ENCODE results near the gene PPFIA2.
"Not testable (repeated sequence)": the region's sequence is repeated elsewhere in the genome, so short reads cannot be mapped to it uniquely, and the experiment has no call there.

Gene PPFIA2

GRCh38 chr12:81679614-81680013 is 79.5 kb downstream of the PPFIA2 start:
- H3K27me3 ChIP-seq (replicated peaks; ENCODE audit: control insufficient read depth, insufficient read depth, low read length, poor library complexity, severe bottlenecking) = no peaks in the 10 kb centered on the region
- DNase-seq = no peak
- no peak overlapping the region for H3K4me3 ChIP-seq (ENCODE audit: insufficient read depth, low read depth, low read length, poor library complexity, severe bottlenecking)
- H3K4me1 ChIP-seq (ENCODE audit: control insufficient read depth, insufficient read depth, low read length, poor library complexity, severe bottlenecking) = no peaks in the 10 kb centered on the region
- H3K27ac ChIP-seq (ENCODE audit: insufficient read depth, low read length, poor library complexity, severe bottlenecking) = no peak overlapping the region
- no peaks in the 10 kb centered on the region for H3K9me3 ChIP-seq (ENCODE audit: control insufficient read depth, low read length)
- no peaks in the 10 kb centered on the region for H3K36me3 ChIP-seq (ENCODE audit: control insufficient read depth, insufficient read depth, low read length)

DNA sequence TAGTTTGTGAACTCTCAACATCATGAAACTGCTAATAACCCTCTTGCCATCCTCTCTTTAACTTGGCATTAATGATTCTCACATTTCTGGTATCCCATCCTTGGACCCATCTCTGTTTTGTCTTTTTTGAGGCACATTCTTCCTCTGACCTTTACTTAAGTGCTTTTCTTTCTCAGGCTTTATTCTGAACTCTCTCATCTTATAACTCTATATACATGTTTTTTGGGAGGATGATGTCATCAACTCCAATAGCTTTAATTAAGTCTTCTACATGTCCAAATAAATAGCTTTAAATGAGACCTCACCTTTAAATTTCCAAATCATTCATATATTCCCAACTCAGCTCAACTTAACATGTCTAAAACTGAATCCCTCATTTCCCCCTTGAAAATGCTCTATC is 88.4 kb downstream of the PPFIA2 start:
- DNase-seq = no peak
- H3K9me3 ChIP-seq (ENCODE audit: control insufficient read depth, low read length) = no peaks in the 10 kb centered on the region
- no peak overlapping the region for H3K27ac ChIP-seq (ENCODE audit: insufficient read depth, low read length, poor library complexity, severe bottlenecking)

GRCh38 chr12:81668475-81668874 is 90.7 kb downstream of the PPFIA2 start:
- Histone ChIP-seq H3K4me1 (ENCODE audit: control insufficient read depth, insufficient read depth, low read length, poor library complexity, severe bottlenecking) (no peaks in the 10 kb centered on the region), H3K27me3 (replicated peaks; ENCODE audit: control insufficient read depth, insufficient read depth, low read length, poor library complexity, severe bottlenecking) (no peaks in the 10 kb centered on the region), H3K36me3 (ENCODE audit: control insufficient read depth, insufficient read depth, low read length) (no peaks in the 10 kb centered on the region), H3K9me3 (ENCODE audit: control insufficient read depth, low read length) (no peaks in the 10 kb centered on the region), H3K27ac (ENCODE audit: insufficient read depth, low read length, poor library complexity, severe bottlenecking) (no peak overlapping the region), H3K4me3 (ENCODE audit: insufficient read depth, low read depth, low read length, poor library complexity, severe bottlenecking) (no peak overlapping the region)
- DNase-seq = no peak

More for the DNA sequence above, 88.4 kb downstream of the PPFIA2 start:
- Histone ChIP-seq H3K36me3 (ENCODE audit: control insufficient read depth, insufficient read depth, low read length) (no peaks in the 10 kb centered on the region), H3K4me3 (ENCODE audit: insufficient read depth, low read depth, low read length, poor library complexity, severe bottlenecking) (no peak overlapping the region), H3K27me3 (replicated peaks; ENCODE audit: control insufficient read depth, insufficient read depth, low read length, poor library complexity, severe bottlenecking) (no peaks in the 10 kb centered on the region), H3K4me1 (ENCODE audit: control insufficient read depth, insufficient read depth, low read length, poor library complexity, severe bottlenecking) (no peaks in the 10 kb centered on the region)

DNA sequence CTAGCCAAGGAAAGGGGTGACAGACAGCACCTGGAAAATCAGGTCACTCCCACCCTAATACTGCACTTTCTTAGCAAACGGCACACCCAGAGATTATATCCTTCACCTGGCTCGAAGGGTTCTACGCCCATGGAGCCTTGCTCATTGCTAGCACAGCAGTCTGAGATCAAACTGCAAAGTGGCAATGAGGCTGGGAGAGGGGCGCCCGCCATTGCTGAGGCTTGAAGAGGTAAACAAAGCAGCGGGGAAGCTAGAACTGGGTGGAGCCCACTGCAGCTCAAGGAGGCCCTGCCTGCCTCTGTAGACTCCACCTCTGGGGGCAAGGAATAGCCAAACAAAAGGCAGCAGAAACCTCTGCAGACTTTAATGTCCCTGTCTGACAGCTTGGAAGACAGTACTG is 99.8 kb downstream of the PPFIA2 start:
- H3K27ac ChIP-seq (ENCODE audit: insufficient read depth, low read length, poor library complexity, severe bottlenecking); H3K36me3 ChIP-seq (ENCODE audit: control insufficient read depth, insufficient read depth, low read length); H3K27me3 ChIP-seq (replicated peaks; ENCODE audit: control insufficient read depth, insufficient read depth, low read length, poor library complexity, severe bottlenecking); H3K4me3 ChIP-seq (ENCODE audit: insufficient read depth, low read depth, low read length, poor library complexity, severe bottlenecking); H3K4me1 ChIP-seq (ENCODE audit: control insufficient read depth, insufficient read depth, low read length, poor library complexity, severe bottlenecking); DNase-seq; H3K9me3 ChIP-seq (ENCODE audit: control insufficient read depth, low read length): not testable (repeated sequence)

- DNase-seq = no peak
- Histone ChIP-seq H3K9me3 (ENCODE audit: control insufficient read depth, low read length) (no peaks in the 10 kb centered on the region), H3K27me3 (replicated peaks; ENCODE audit: control insufficient read depth, insufficient read depth, low read length, poor library complexity, severe bottlenecking) (no peaks in the 10 kb centered on the region), H3K4me1 (ENCODE audit: control insufficient read depth, insufficient read depth, low read length, poor library complexity, severe bottlenecking) (no peaks in the 10 kb centered on the region), H3K4me3 (ENCODE audit: insufficient read depth, low read depth, low read length, poor library complexity, severe bottlenecking) (no peak overlapping the region), H3K36me3 (ENCODE audit: control insufficient read depth, insufficient read depth, low read length) (no peaks in the 10 kb centered on the region), H3K27ac (ENCODE audit: insufficient read depth, low read length, poor library complexity, severe bottlenecking) (no peak overlapping the region)
Measured at GRCh38 chr12:81644503-81644902, 114.6 kb downstream of the PPFIA2 start.

DNA sequence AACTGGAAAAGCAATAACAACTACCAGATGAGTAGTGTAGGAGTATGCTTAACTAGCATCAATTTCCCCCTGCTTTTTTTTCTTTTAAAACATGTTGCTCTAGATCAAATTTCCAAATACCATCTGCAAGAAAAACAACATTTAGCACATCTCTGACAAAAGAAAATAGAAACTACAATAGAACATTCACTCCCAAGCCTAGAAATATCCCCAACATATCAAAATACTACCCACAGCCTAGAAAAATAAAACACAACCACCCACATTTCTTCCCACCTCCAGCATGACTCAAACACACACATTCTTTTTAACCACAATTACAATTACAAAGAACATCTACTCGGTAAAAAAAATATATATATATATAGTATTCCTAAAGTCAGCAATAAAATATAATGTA is 120.0 kb downstream of the PPFIA2 start:
- no peaks in the 10 kb centered on the region for H3K9me3 ChIP-seq (ENCODE audit: control insufficient read depth, low read length)
- H3K36me3 ChIP-seq (ENCODE audit: control insufficient read depth, insufficient read depth, low read length) = no peaks in the 10 kb centered on the region
- H3K4me3 ChIP-seq (ENCODE audit: insufficient read depth, low read depth, low read length, poor library complexity, severe bottlenecking) = no peak overlapping the region
- no peaks in the 10 kb centered on the region for H3K4me1 ChIP-seq (ENCODE audit: control insufficient read depth, insufficient read depth, low read length, poor library complexity, severe bottlenecking)
- H3K27me3 ChIP-seq (replicated peaks; ENCODE audit: control insufficient read depth, insufficient read depth, low read length, poor library complexity, severe bottlenecking) = no peaks in the 10 kb centered on the region
- H3K27ac ChIP-seq (ENCODE audit: insufficient read depth, low read length, poor library complexity, severe bottlenecking) = no peak overlapping the region
- no peak for DNase-seq

- no peak for DNase-seq
- Histone ChIP-seq H3K9me3 (ENCODE audit: control insufficient read depth, low read length) (no peaks in the 10 kb centered on the region), H3K27ac (ENCODE audit: insufficient read depth, low read length, poor library complexity, severe bottlenecking) (no peak overlapping the region), H3K27me3 (replicated peaks; ENCODE audit: control insufficient read depth, insufficient read depth, low read length, poor library complexity, severe bottlenecking) (no peaks in the 10 kb centered on the region), H3K36me3 (ENCODE audit: control insufficient read depth, insufficient read depth, low read length) (no peaks in the 10 kb centered on the region), H3K4me3 (ENCODE audit: insufficient read depth, low read depth, low read length, poor library complexity, severe bottlenecking) (no peak overlapping the region), H3K4me1 (ENCODE audit: control insufficient read depth, insufficient read depth, low read length, poor library complexity, severe bottlenecking) (no peaks in the 10 kb centered on the region)
Measured at GRCh38 chr12:81633127-81633526, 126.0 kb downstream of the PPFIA2 start.

- DNase-seq = no peak
- no peak overlapping the region for H3K4me3 ChIP-seq (ENCODE audit: insufficient read depth, low read depth, low read length, poor library complexity, severe bottlenecking)
- no peaks in the 10 kb centered on the region for H3K27me3 ChIP-seq (replicated peaks; ENCODE audit: control insufficient read depth, insufficient read depth, low read length, poor library complexity, severe bottlenecking)
- no peak overlapping the region for H3K27ac ChIP-seq (ENCODE audit: insufficient read depth, low read length, poor library complexity, severe bottlenecking)
- H3K9me3 ChIP-seq (ENCODE audit: control insufficient read depth, low read length) = no peaks in the 10 kb centered on the region
- H3K36me3 ChIP-seq (ENCODE audit: control insufficient read depth, insufficient read depth, low read length) = no peaks in the 10 kb centered on the region
- no peaks in the 10 kb centered on the region for H3K4me1 ChIP-seq (ENCODE audit: control insufficient read depth, insufficient read depth, low read length, poor library complexity, severe bottlenecking)
Measured at GRCh38 chr12:81627336-81628189, 131.6 kb downstream of the PPFIA2 start.

- Histone ChIP-seq H3K4me1 (ENCODE audit: control insufficient read depth, insufficient read depth, low read length, poor library complexity, severe bottlenecking) (no peaks in the 10 kb centered on the region), H3K27ac (ENCODE audit: insufficient read depth, low read length, poor library complexity, severe bottlenecking) (no peak overlapping the region), H3K9me3 (ENCODE audit: control insufficient read depth, low read length) (no peaks in the 10 kb centered on the region), H3K4me3 (ENCODE audit: insufficient read depth, low read depth, low read length, poor library complexity, severe bottlenecking) (no peak overlapping the region), H3K27me3 (replicated peaks; ENCODE audit: control insufficient read depth, insufficient read depth, low read length, poor library complexity, severe bottlenecking) (no peaks in the 10 kb centered on the region), H3K36me3 (ENCODE audit: control insufficient read depth, insufficient read depth, low read length) (no peaks in the 10 kb centered on the region)
- no peak for DNase-seq
Measured at GRCh38 chr12:81626406-81626805, 132.7 kb downstream of the PPFIA2 start.

- Histone ChIP-seq H3K36me3 (ENCODE audit: control insufficient read depth, insufficient read depth, low read length) (no peaks in the 10 kb centered on the region), H3K27ac (ENCODE audit: insufficient read depth, low read length, poor library complexity, severe bottlenecking) (no peak overlapping the region), H3K4me1 (ENCODE audit: control insufficient read depth, insufficient read depth, low read length, poor library complexity, severe bottlenecking) (no peaks in the 10 kb centered on the region), H3K4me3 (ENCODE audit: insufficient read depth, low read depth, low read length, poor library complexity, severe bottlenecking) (no peak overlapping the region), H3K27me3 (replicated peaks; ENCODE audit: control insufficient read depth, insufficient read depth, low read length, poor library complexity, severe bottlenecking) (no peaks in the 10 kb centered on the region), H3K9me3 (ENCODE audit: control insufficient read depth, low read length) (no peaks in the 10 kb centered on the region)
- DNase-seq = no peak
Measured at GRCh38 chr12:81617915-81618314, 141.2 kb downstream of the PPFIA2 start.

Measured in effector memory CD4-positive, alpha-beta T cell (primary cell).